H9 (cell line): ENCODE measurements around the gene HAUS7. TPM values are rescaled to one million over a fixed set of nuclear protein-coding genes. Genes with fewer than 3 reads are reported as not detected.

ENCODE experiments used
- DNase-seq: peaks from one replicate; pipeline ENCODE4 v3.0.0-alpha.2; 2017
- H2AFZ ChIP-seq: one replicate; pipeline ENCODE4 v1.6.1; 2013; ENCODE audit warnings: mild to moderate bottlenecking, low read length, control low read depth, moderate library complexity
- H2AK5ac ChIP-seq: 2 replicates; pipeline ENCODE4 v1.6.1; 2013; ENCODE audit warnings: low read length, control low read depth, mixed read lengths; ENCODE audit not compliant: insufficient read length
- H2BK120ac ChIP-seq: one replicate; pipeline ENCODE4 v1.6.1; 2013; ENCODE audit warnings: low read depth, mild to moderate bottlenecking, low read length, control low read depth, inconsistent platforms; ENCODE audit not compliant: poor library complexity, severe bottlenecking
- H2BK12ac ChIP-seq: 2 replicates; pipeline ENCODE4 v1.6.1; 2013; ENCODE audit warnings: low read length, control low read depth, mixed read lengths, low read depth; ENCODE audit not compliant: insufficient read length
- H2BK15ac ChIP-seq: 2 replicates; pipeline ENCODE4 v1.6.1; 2013; ENCODE audit warnings: low read depth, low read length, control low read depth
- H2BK20ac ChIP-seq: one replicate; pipeline ENCODE4 v1.6.1; 2013; ENCODE audit warnings: low read depth, mild to moderate bottlenecking, low read length, control low read depth, inconsistent platforms; ENCODE audit not compliant: poor library complexity, severe bottlenecking
- H2BK5ac ChIP-seq: 2 replicates; pipeline ENCODE4 v1.6.1; 2013; ENCODE audit warnings: low read length, control low read depth, mixed read lengths; ENCODE audit not compliant: insufficient read length
- H3K14ac ChIP-seq: 2 replicates; pipeline ENCODE4 v1.6.1; 2013; ENCODE audit warnings: low read length, control low read depth; ENCODE audit not compliant: insufficient read depth
- H3K18ac ChIP-seq: 2 replicates; pipeline ENCODE4 v1.6.1; 2013; ENCODE audit warnings: low read depth, mild to moderate bottlenecking, mixed read lengths, low read length, control low read depth; ENCODE audit not compliant: insufficient read length
- H3K23ac ChIP-seq: 2 replicates; pipeline ENCODE4 v1.6.1; 2013; ENCODE audit warnings: low read length, control low read depth, mixed read lengths, low read depth; ENCODE audit not compliant: insufficient read length
- H3K23me2 ChIP-seq: 2 replicates; pipeline ENCODE4 v1.6.1; 2013; ENCODE audit warnings: low read depth, mild to moderate bottlenecking, mixed read lengths, low read length, control low read depth; ENCODE audit not compliant: insufficient read length, poor library complexity, severe bottlenecking
- H3K27ac ChIP-seq: 2 replicates; pipeline ENCODE4 v1.5.1; 2013; ENCODE audit warnings: low read length, control low read depth, mixed read lengths, low read depth; ENCODE audit not compliant: insufficient read length
- H3K27me3 ChIP-seq: 2 replicates; pipeline ENCODE4 v1.6.1; 2013; ENCODE audit warnings: low read length, control low read depth, inconsistent platforms; ENCODE audit not compliant: insufficient read depth
- H3K4ac ChIP-seq: 2 replicates; pipeline ENCODE4 v1.6.1; 2013; ENCODE audit warnings: low read depth, mild to moderate bottlenecking, control low read depth, inconsistent platforms, low read length, moderate library complexity
- H3K4me1 ChIP-seq: 2 replicates; pipeline ENCODE4 v1.6.1; 2013; ENCODE audit warnings: low read length, control low read depth, inconsistent platforms; ENCODE audit not compliant: insufficient read depth
- H3K4me2 ChIP-seq: 2 replicates; pipeline ENCODE4 v1.6.1; 2013; ENCODE audit warnings: low read length, control low read depth, mixed read lengths; ENCODE audit not compliant: insufficient read length, insufficient read depth
- H3K56ac ChIP-seq: 2 replicates; pipeline ENCODE4 v1.6.1; 2013; ENCODE audit warnings: low read depth, mild to moderate bottlenecking, mixed read lengths, low read length, control low read depth; ENCODE audit not compliant: insufficient read length
- H3K79me1 ChIP-seq: 2 replicates; pipeline ENCODE4 v1.6.1; 2013; ENCODE audit warnings: low read depth, mild to moderate bottlenecking, moderate library complexity, low read length, control low read depth, inconsistent platforms; ENCODE audit not compliant: insufficient read depth, poor library complexity, severe bottlenecking
- H3K79me2 ChIP-seq: 2 replicates; pipeline ENCODE4 v1.6.1; 2013; ENCODE audit warnings: low read length, control low read depth, inconsistent platforms; ENCODE audit not compliant: insufficient read depth
- H3K9ac ChIP-seq: 2 replicates; pipeline ENCODE4 v1.6.1; 2013; ENCODE audit warnings: low read length, control low read depth, mixed read lengths; ENCODE audit not compliant: insufficient read length; ENCODE audit errors: extremely low read depth
- H3K9me3 ChIP-seq: one replicate; pipeline ENCODE4 v1.6.1; 2013; ENCODE audit warnings: low read depth, low read length, inconsistent platforms; ENCODE audit not compliant: control insufficient read depth
- H3T11ph ChIP-seq: one replicate; pipeline ENCODE4 v1.6.1; 2013; ENCODE audit warnings: mild to moderate bottlenecking, low read length, control low read depth, inconsistent platforms
- H4K20me1 ChIP-seq: one replicate; pipeline ENCODE4 v1.6.1; 2013; ENCODE audit not compliant: control insufficient read depth, insufficient read length, insufficient read depth
- H4K5ac ChIP-seq: 2 replicates; pipeline ENCODE4 v1.6.1; 2013; ENCODE audit warnings: low read depth, mild to moderate bottlenecking, mixed read lengths, low read length, control low read depth; ENCODE audit not compliant: insufficient read length
- H4K8ac ChIP-seq: replicated peaks from 2 replicates; pipeline ENCODE4 v1.6.1; 2013; ENCODE audit warnings: low read length, control low read depth, mixed read lengths, low read depth; ENCODE audit not compliant: insufficient read length
- H4K91ac ChIP-seq: 2 replicates; pipeline ENCODE4 v1.6.1; 2013; ENCODE audit warnings: low read depth, mild to moderate bottlenecking, moderate library complexity, mixed read lengths, low read length, control low read depth; ENCODE audit not compliant: insufficient read length
- H3K27ac Mint-ChIP-seq, 3 experiments: 2 replicates in 2 of 3; 3 replicates in 1 of 3; pipeline ENCODE4 v1.8.0; 2020 to 2021; ENCODE audit warnings: mixed read lengths in 3 of 3, mild to moderate bottlenecking in 1 of 3, moderate library complexity in 1 of 3
- H3K27me3 Mint-ChIP-seq: 2 replicates; pipeline ENCODE4 v1.8.0; 2021; ENCODE audit warnings: low read depth, mild to moderate bottlenecking, moderate library complexity, mixed read lengths
- H3K36me3 Mint-ChIP-seq, 3 experiments: 2 replicates in 2 of 3; 3 replicates in 1 of 3; pipeline ENCODE4 v1.8.0; 2020 to 2021; ENCODE audit warnings: low read depth in 3 of 3, mixed read lengths in 3 of 3; ENCODE audit not compliant: insufficient read depth in 1 of 3
- H3K4me1 Mint-ChIP-seq, 2 experiments: 2 replicates each; pipeline ENCODE4 v1.8.0; 2020; ENCODE audit warnings: mixed read lengths in 2 of 2
- H3K4me3 Mint-ChIP-seq, 2 experiments: 2 replicates in 1 of 2; 3 replicates in 1 of 2; pipeline ENCODE4 v1.8.0; 2020 to 2021; ENCODE audit warnings: mild to moderate bottlenecking in 2 of 2, mixed read lengths in 2 of 2, moderate library complexity in 1 of 2
- H3K9me3 Mint-ChIP-seq, 2 experiments: 2 replicates in 1 of 2; 3 replicates in 1 of 2; pipeline ENCODE4 v1.8.0; 2020; ENCODE audit warnings: mild to moderate bottlenecking in 2 of 2, mixed read lengths in 2 of 2, moderate library complexity in 1 of 2
- WGBS: extraction: QIAGEN DNeasy Blood & Tissue Kit; methylation state at CpG from one replicate; pipeline ENCODE4 v1.1.7; 2013; ENCODE audit warnings: missing lambda C conversion rate, low lambda C conversion rate, mixed read lengths; ENCODE audit not compliant: insufficient read length; ENCODE audit errors: extremely low coverage; 5-methylcytosine and 5-hydroxymethylcytosine counted together
- total RNA-seq: library from RNA; stranded (reverse); gene quantifications from 2 replicates; pipeline ENCODE4 v1.2.1, GENCODE V29; 2021
- TF ChIP-seq, protein P1 (sequence below): fragments of 200-600 bp; sonication (generic); conservative IDR thresholded peaks from 3 replicates; pipeline ENCODE4 v1.8.0; 2021; ENCODE audit warnings: antibody characterized with exemption, mild to moderate bottlenecking

Gene HAUS7
- total RNA-seq, 1 experiment from 2014 or later: 45.3 TPM

- H3K14ac ChIP-seq: no peak overlapping the region
- no peak overlapping the region for H3K4me3 Mint-ChIP-seq
- H3K23me2 ChIP-seq: no peaks in the 10 kb centered on the region
- H3K18ac ChIP-seq: no peak overlapping the region
- H2AK5ac ChIP-seq: no peak overlapping the region
- no peak overlapping the region for H4K91ac ChIP-seq
- peaks cover 16% of the 10 kb centered on the region for H3K9me3 ChIP-seq
- H3K27ac Mint-ChIP-seq: no peak overlapping the region
- H3K4me1 ChIP-seq: no peaks in the 10 kb centered on the region
- H2BK12ac ChIP-seq: no peak overlapping the region
- H3K56ac ChIP-seq: no peak overlapping the region
- H4K5ac ChIP-seq: no peak overlapping the region
- WGBS: no CpG with 5 or more reads among the region's 7 CpGs
- H3K27me3 ChIP-seq: peaks cover 3% of the 10 kb centered on the region; the same call in 1 of the 2 replicates
- H2AFZ ChIP-seq: no peak overlapping the region
- TF ChIP-seq, protein P1, sequence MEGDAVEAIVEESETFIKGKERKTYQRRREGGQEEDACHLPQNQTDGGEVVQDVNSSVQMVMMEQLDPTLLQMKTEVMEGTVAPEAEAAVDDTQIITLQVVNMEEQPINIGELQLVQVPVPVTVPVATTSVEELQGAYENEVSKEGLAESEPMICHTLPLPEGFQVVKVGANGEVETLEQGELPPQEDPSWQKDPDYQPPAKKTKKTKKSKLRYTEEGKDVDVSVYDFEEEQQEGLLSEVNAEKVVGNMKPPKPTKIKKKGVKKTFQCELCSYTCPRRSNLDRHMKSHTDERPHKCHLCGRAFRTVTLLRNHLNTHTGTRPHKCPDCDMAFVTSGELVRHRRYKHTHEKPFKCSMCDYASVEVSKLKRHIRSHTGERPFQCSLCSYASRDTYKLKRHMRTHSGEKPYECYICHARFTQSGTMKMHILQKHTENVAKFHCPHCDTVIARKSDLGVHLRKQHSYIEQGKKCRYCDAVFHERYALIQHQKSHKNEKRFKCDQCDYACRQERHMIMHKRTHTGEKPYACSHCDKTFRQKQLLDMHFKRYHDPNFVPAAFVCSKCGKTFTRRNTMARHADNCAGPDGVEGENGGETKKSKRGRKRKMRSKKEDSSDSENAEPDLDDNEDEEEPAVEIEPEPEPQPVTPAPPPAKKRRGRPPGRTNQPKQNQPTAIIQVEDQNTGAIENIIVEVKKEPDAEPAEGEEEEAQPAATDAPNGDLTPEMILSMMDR: no peak
- H3K79me2 ChIP-seq: no peaks in the 10 kb centered on the region
- peaks cover 3 to 6% of the 10 kb centered on the region in 2 experiments; a peak in 2 of 4 replicates for H3K4me1 Mint-ChIP-seq
- no peaks in the 10 kb centered on the region for H4K20me1 ChIP-seq
- H3K23ac ChIP-seq: no peak overlapping the region
- no peaks in the 10 kb centered on the region for H3K79me1 ChIP-seq
- no peak overlapping the region for H2BK5ac ChIP-seq
- peaks cover 46% of the 10 kb centered on the region for H3K27me3 Mint-ChIP-seq
- H3K36me3 Mint-ChIP-seq: peaks cover under 1 to 12% (median 7%) of the 10 kb centered on the region in 3 experiments; a peak in 6 of 7 replicates
- H4K8ac ChIP-seq: no peak overlapping the region
- peaks cover 62 to 80% of the 10 kb centered on the region in 2 experiments for H3K9me3 Mint-ChIP-seq
- no peak overlapping the region for H2BK20ac ChIP-seq
- no peak for DNase-seq
- no peak overlapping the region for H3K9ac ChIP-seq
- no peak overlapping the region for H3K4me2 ChIP-seq
- no peak overlapping the region for H3T11ph ChIP-seq
- H2BK120ac ChIP-seq: no peak overlapping the region
- H3K27ac ChIP-seq: no peak overlapping the region
- no peak overlapping the region for H2BK15ac ChIP-seq
- no peak overlapping the region for H3K4ac ChIP-seq
Observed at GRCh38 chrX:153406903-153407302, 63.5 kb downstream of the HAUS7 start.
